HG03442 (cell line): Measurements from ENCODE around the gene HECTD3.
"Not testable (repeated sequence)": the region's sequence is repeated elsewhere in the genome, so short reads cannot be mapped to it uniquely, and the experiment has no call there.

Source experiments
- ATAC-seq: cut with Tn5 transposase; IDR thresholded peaks from one replicate; pipeline ENCODE4 v1.9.1; 2021; ENCODE audit warnings: mild to moderate bottlenecking, moderate library complexity; ENCODE audit not compliant: unreplicated experiment

The HECTD3 gene

GRCh38 chr1:45014321-45015028 is 3.4 kb upstream of the HECTD3 start:
- ATAC-seq, result no peak

- ATAC-seq, result no peak
These were observed 2.6 kb upstream of the HECTD3 start for GRCh38 chr1:45013551-45014209.

- ATAC-seq, result no peak
These were observed 1.6 kb upstream of the HECTD3 start for GRCh38 chr1:45012639-45013278.

- peak; percentile 69 for ATAC-seq
These were observed 914 bp upstream of the HECTD3 start, which contains the start of gene UROD for GRCh38 chr1:45011837-45012638. Gene UROD, plus strand, starts transcription at chr1:45012254. Its CDS starts 12 bp downstream, at chr1:45012266.

- ATAC-seq, result no peak
These were observed 919 bp downstream of the HECTD3 start for GRCh38 chr1:45009956-45010854.

GRCh38 chr1:45009296-45009865 is 1.7 kb downstream of the HECTD3 start:
- ATAC-seq, result no peak

- no peak for ATAC-seq
These were observed 2.6 kb downstream of the HECTD3 start for GRCh38 chr1:45008516-45008915.

- no peak for ATAC-seq
These were observed 3.0 kb downstream of the HECTD3 start for GRCh38 chr1:45008076-45008475.

- no peak for ATAC-seq
These were observed 3.8 kb downstream of the HECTD3 start for GRCh38 chr1:45007311-45007710.

- no peak for ATAC-seq
These were observed 5.4 kb downstream of the HECTD3 start for GRCh38 chr1:45005761-45006160.

- no peak for ATAC-seq
These were observed 6.7 kb downstream of the HECTD3 start for GRCh38 chr1:45004281-45004920.

GRCh38 chr1:45003741-45004140 is 7.4 kb downstream of the HECTD3 start:
- ATAC-seq, result no peak

- ATAC-seq, result no peak
These were observed 8.2 kb downstream of the HECTD3 start for GRCh38 chr1:45002650-45003645.

- not testable (repeated sequence) for ATAC-seq
These were observed 9.5 kb downstream of the HECTD3 start for GRCh38 chr1:45001576-45001975.

- no peak for ATAC-seq
These were observed 10.1 kb downstream of the HECTD3 start for GRCh38 chr1:45001011-45001481.

GRCh38 chr1:44999232-44999631 is 11.9 kb downstream of the HECTD3 start:
- no peak for ATAC-seq

GRCh38 chr1:44995467-44996238 is 15.5 kb downstream of the HECTD3 start:
- ATAC-seq, result no peak
